Uterus (tissue), 4 donors: ENCODE data around the gene ANKRD13B. TPM values are rescaled to one million over a fixed set of nuclear protein-coding genes. Genes with fewer than 3 reads are reported as not detected.

Source experiments
- DNase-seq, 2 donors: peaks; one replicate each; pipeline ENCODE4 v3.0.0-alpha.2; 2019 to 2020
- H3K27ac ChIP-seq, 2 donors: fragments of 200-600 bp; sonication (generic); 1 replicate in 1 of 2; 2 replicates in 1 of 2; pipeline ENCODE4 v1.5.1; 2016 to 2018
- H3K27me3 ChIP-seq, 2 donors: fragments of 200-600 bp; sonication (generic); one replicate each; pipeline ENCODE4 v1.5.1; 2018 to 2019; ENCODE audit warnings: control low read depth in 1 of 2
- H3K36me3 ChIP-seq, 2 donors: fragments of 200-600 bp; sonication (generic); one replicate each; pipeline ENCODE4 v1.5.1; 2019; ENCODE audit warnings: control low read depth in 1 of 2
- H3K4me1 ChIP-seq, 2 donors: fragments of 200-600 bp; sonication (generic); one replicate each; pipeline ENCODE4 v1.5.1; 2018 to 2019; ENCODE audit warnings: control low read depth in 1 of 2
- H3K4me3 ChIP-seq, 2 donors: fragments of 200-600 bp; sonication (generic); 1 replicate in 1 of 2; 2 replicates in 1 of 2; pipeline ENCODE4 v1.5.1; 2018 to 2019; ENCODE audit warnings: mild to moderate bottlenecking in 1 of 2
- H3K9me3 ChIP-seq, 2 donors: fragments of 200-600 bp; sonication (generic); one replicate each; pipeline ENCODE4 v1.5.1; 2019; ENCODE audit warnings: control low read depth in 1 of 2
- CTCF ChIP-seq, 4 experiments: fragments of 200-600 bp in 2 of 4; fragments of 450-650 bp in 2 of 4; sonication (generic) in 2 of 4; IDR thresholded peaks; one replicate each; pipeline ENCODE4 v1.5.1; 2016 to 2019; ENCODE audit warnings: antibody characterized with exemption in 4 of 4, mild to moderate bottlenecking in 2 of 4, moderate library complexity in 1 of 4
- POLR2A ChIP-seq, 2 donors: fragments of 450-650 bp; IDR thresholded peaks; one replicate each; pipeline ENCODE4 v1.6.1; 2016; ENCODE audit warnings: antibody characterized with exemption in 2 of 2, mild to moderate bottlenecking in 1 of 2, moderate library complexity in 1 of 2
- intact Hi-C: fragments of 100-400 bp; cut with DNase I; formaldehyde crosslinking; loops from one replicate; pipeline ENCODE4 v1.15.1; 2023; ENCODE audit warnings: low total_unique reads
- total RNA-seq, 4 donors: library from RNA; depleted of rRNA in 3 of 4; stranded (reverse); fragments of >200 nt in 3 of 4; gene quantifications; one replicate each; pipeline versions ENCODE4 v1.1.0 to v1.2.4, GENCODE V29; 2014 to 2023
- donor health status: DM: yes; HTN: yes; CAD: no.

Gene ANKRD13B
- total RNA-seq, 4 donors from 2014 or later, result 2.8 to 17.0 (median 12.7) TPM

GRCh38 chr17:29642171-29642611 is 49.3 kb downstream of the ANKRD13B start:
- Histone ChIP-seq H3K4me3 (no peak overlapping the region), H3K9me3 (no peaks in the 10 kb centered on the region), H3K4me1 (peaks cover 6 to 18% of the 10 kb centered on the region in 2 donors), H3K27ac (peak overlapping the region in 1 of 2 donors; percentile 82), H3K36me3 (no peaks in the 10 kb centered on the region), H3K27me3 (no peaks in the 10 kb centered on the region)
- DNase-seq, result no peak
- no peak for TF ChIP-seq POLR2A (IDR thresholded peaks at IDR 0.05)
- TF ChIP-seq CTCF (IDR thresholded peaks at IDR 0.05), result no peak
- intact Hi-C loops, result no loop called here

DNA sequence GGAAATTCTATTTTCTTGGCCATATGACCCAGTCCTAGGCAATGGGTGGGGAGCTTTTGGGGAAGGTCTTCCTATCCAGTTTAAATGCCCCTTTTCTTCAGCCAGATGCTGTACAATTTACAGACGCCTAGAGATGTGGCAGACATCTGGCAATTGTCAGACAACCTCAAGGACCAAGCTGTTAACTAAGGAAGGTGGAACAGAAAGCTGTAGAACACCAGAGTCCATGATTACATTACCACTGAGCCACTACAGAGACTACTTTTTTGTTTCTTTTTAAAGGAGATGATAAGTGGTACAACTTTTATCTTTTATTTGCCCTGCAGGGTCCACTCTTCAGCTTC is 50.9 kb downstream of the ANKRD13B start:
- no peak for DNase-seq
- intact Hi-C loops, result no loop called here
- Histone ChIP-seq H3K27me3 (no peaks in the 10 kb centered on the region), H3K4me1 (peaks cover 6 to 18% of the 10 kb centered on the region in 2 donors), H3K4me3 (no peak overlapping the region), H3K27ac (peak overlapping the region; percentile 74 to 82), H3K9me3 (no peaks in the 10 kb centered on the region), H3K36me3 (no peaks in the 10 kb centered on the region)
- TF ChIP-seq POLR2A (IDR thresholded peaks at IDR 0.05), result no peak
- TF ChIP-seq CTCF (IDR thresholded peaks at IDR 0.05), result no peak

DNA sequence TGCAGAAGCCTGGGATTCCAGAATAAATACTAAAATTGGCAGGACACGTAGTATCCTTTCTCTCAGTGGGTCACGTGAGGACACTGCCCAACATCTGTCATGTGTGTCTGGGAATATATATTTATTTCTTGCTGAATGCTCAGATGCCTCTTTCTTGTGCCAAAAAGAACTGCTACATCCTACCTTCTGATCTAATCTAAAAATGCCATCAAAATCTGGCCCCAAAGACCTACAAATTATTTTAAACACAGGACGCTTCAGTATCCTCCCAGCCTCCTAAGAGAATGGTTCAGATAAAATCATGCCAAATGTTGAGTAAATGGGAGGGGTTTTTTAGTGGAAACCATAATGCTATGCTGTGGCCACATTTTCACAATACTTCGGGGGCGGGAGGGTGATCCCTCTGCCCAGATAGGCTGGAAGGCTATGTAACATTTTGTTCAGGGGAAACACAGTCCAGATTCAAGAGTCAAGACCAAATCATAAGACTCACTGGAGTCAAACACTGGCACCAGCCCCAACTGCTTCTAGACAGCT is 52.7 kb downstream of the ANKRD13B start:
- Histone ChIP-seq H3K4me3 (no peak overlapping the region), H3K9me3 (no peaks in the 10 kb centered on the region), H3K27me3 (no peaks in the 10 kb centered on the region), H3K4me1 (peaks cover 0 to 18% of the 10 kb centered on the region in 2 donors), H3K36me3 (no peaks in the 10 kb centered on the region), H3K27ac (peak overlapping the region; percentile 74 to 82)
- DNase-seq, result peak; percentile 83 to 86
- intact Hi-C loops, result no loop called here
- TF ChIP-seq POLR2A (IDR thresholded peaks at IDR 0.05), result no peak
- peak in 1 of 4 experiments; percentile 1 for TF ChIP-seq CTCF (IDR thresholded peaks at IDR 0.05)

GRCh38 chr17:29648005-29648404 is 55.1 kb downstream of the ANKRD13B start:
- Histone ChIP-seq H3K27me3 (no peaks in the 10 kb centered on the region), H3K9me3 (no peaks in the 10 kb centered on the region), H3K36me3 (no peaks in the 10 kb centered on the region), H3K27ac (peak overlapping the region in 1 of 2 donors; percentile 11), H3K4me3 (no peak overlapping the region), H3K4me1 (peaks cover 0 to 15% of the 10 kb centered on the region in 2 donors)
- intact Hi-C loops, result no loop called here
- TF ChIP-seq POLR2A (IDR thresholded peaks at IDR 0.05) (no peak), CTCF (IDR thresholded peaks at IDR 0.05) (no peak)
- no peak for DNase-seq

- TF ChIP-seq POLR2A (IDR thresholded peaks at IDR 0.05) (no peak), CTCF (IDR thresholded peaks at IDR 0.05) (no peak)
- no peak for DNase-seq
- intact Hi-C loops, result no loop called here
- no peaks in the 10 kb centered on the region for H3K9me3 ChIP-seq
- no peaks in the 10 kb centered on the region for H3K36me3 ChIP-seq
- peak overlapping the region in 1 of 2 donors; percentile 12 for H3K27ac ChIP-seq
- H3K27me3 ChIP-seq, result no peaks in the 10 kb centered on the region
- H3K4me3 ChIP-seq, result no peak overlapping the region
- peaks cover 0 to 9% of the 10 kb centered on the region in 2 donors for H3K4me1 ChIP-seq
These were observed 56.4 kb downstream of the ANKRD13B start for GRCh38 chr17:29649359-29649758.
